ENCODE results near the gene ACIN1.
A peak's percentile ranks its signal among the peaks of the same experiment; 100 is the strongest.

The ACIN1 gene

GRCh38 chr14:23055147-23055550 lies 39.8 kb downstream of the ACIN1 start:
- H4K91ac ChIP-seq (ENCODE audit: low read depth, low read length, poor library complexity): no peak overlapping the region
- no peak overlapping the region for H3K4me2 ChIP-seq (ENCODE audit: insufficient read depth, low read length, poor library complexity, severe bottlenecking)
- no peak overlapping the region for H2BK120ac ChIP-seq (ENCODE audit: low read depth, low read length)
- H3K18ac ChIP-seq (ENCODE audit: low read length): no peak overlapping the region
- no peak overlapping the region for H3K4me3 ChIP-seq (ENCODE audit: low read length in 2 of 2)
- no peak overlapping the region for H2AFZ ChIP-seq (ENCODE audit: low read length)
- H3K4me1 ChIP-seq (ENCODE audit: control insufficient read depth in 2 of 2, insufficient read depth in 1 of 2, low read depth in 1 of 2, low read length in 2 of 2): peaks cover 6% of the 10 kb centered on the region in 2 donors
- H4K8ac ChIP-seq (ENCODE audit: low read depth, low read length): no peak overlapping the region
- H3K9ac ChIP-seq (ENCODE audit: low read depth, low read length, poor library complexity): no peak overlapping the region
- H3K36me3 ChIP-seq (replicated peaks in 1 of 2; ENCODE audit: control insufficient read depth in 2 of 2, insufficient read depth in 2 of 2, low read length in 2 of 2): peaks cover 30 to 72% of the 10 kb centered on the region in 2 donors
- H3K4ac ChIP-seq (ENCODE audit: low read length): no peak overlapping the region
- WGBS, 2 donors (ENCODE audit: extremely low coverage in 2 of 2, insufficient read length in 2 of 2, insufficient replicate concordance in 1 of 2): no CpG with 5 or more reads among the region's 12 CpGs
- H3K27me3 ChIP-seq (ENCODE audit: control insufficient read depth in 3 of 3, insufficient read depth in 3 of 3, low read depth in 1 of 3, low read length in 3 of 3): no peaks in the 10 kb centered on the region
- no peak overlapping the region for H2BK12ac ChIP-seq (ENCODE audit: low read length)
- DNase-seq (ENCODE audit: low spot score): no peak
- H2BK5ac ChIP-seq (ENCODE audit: low read length): peak overlapping the region; percentile 2
- peaks cover 5% of the 10 kb centered on the region for H3K79me1 ChIP-seq (ENCODE audit: low read depth, low read length)
- H3K27ac ChIP-seq (replicated peaks; ENCODE audit: low read length): no peak overlapping the region
- no peak overlapping the region for H2AK5ac ChIP-seq (ENCODE audit: low read depth, low read length)
- peak overlapping the region; percentile 25 for H3K14ac ChIP-seq (ENCODE audit: low read length)
- H3K23ac ChIP-seq (ENCODE audit: low read depth, low read length, poor library complexity): no peak overlapping the region
- H2BK15ac ChIP-seq (ENCODE audit: low read length): no peak overlapping the region
- no peaks in the 10 kb centered on the region for H3K9me3 ChIP-seq (replicated peaks in 1 of 2; ENCODE audit: control insufficient read depth in 2 of 2, insufficient read depth in 1 of 2, low read depth in 1 of 2, low read length in 2 of 2)

- DNase-seq (ENCODE audit: low spot score): no peak
- Histone ChIP-seq H3K4ac (ENCODE audit: low read length) (no peak overlapping the region), H2BK12ac (ENCODE audit: low read length) (no peak overlapping the region), H4K8ac (ENCODE audit: low read depth, low read length) (no peak overlapping the region), H3K4me3 (ENCODE audit: low read length in 2 of 2) (no peak overlapping the region), H2BK120ac (ENCODE audit: low read depth, low read length) (no peak overlapping the region), H3K27me3 (ENCODE audit: control insufficient read depth in 3 of 3, insufficient read depth in 3 of 3, low read depth in 1 of 3, low read length in 3 of 3) (no peaks in the 10 kb centered on the region), H3K18ac (ENCODE audit: low read length) (no peak overlapping the region), H2BK15ac (ENCODE audit: low read length) (no peak overlapping the region), H2AK5ac (ENCODE audit: low read depth, low read length) (no peak overlapping the region), H3K4me2 (ENCODE audit: insufficient read depth, low read length, poor library complexity, severe bottlenecking) (no peak overlapping the region), H3K9ac (ENCODE audit: low read depth, low read length, poor library complexity) (peak overlapping the region; percentile 32), H4K91ac (ENCODE audit: low read depth, low read length, poor library complexity) (no peak overlapping the region), H3K79me1 (ENCODE audit: low read depth, low read length) (peaks cover 5% of the 10 kb centered on the region), H3K23ac (ENCODE audit: low read depth, low read length, poor library complexity) (peak overlapping the region; percentile 20), H2AFZ (ENCODE audit: low read length) (no peak overlapping the region), H3K14ac (ENCODE audit: low read length) (no peak overlapping the region), H3K36me3 (replicated peaks in 1 of 2; ENCODE audit: control insufficient read depth in 2 of 2, insufficient read depth in 2 of 2, low read length in 2 of 2) (peaks cover 33 to 73% of the 10 kb centered on the region in 2 donors), H3K9me3 (replicated peaks in 1 of 2; ENCODE audit: control insufficient read depth in 2 of 2, insufficient read depth in 1 of 2, low read depth in 1 of 2, low read length in 2 of 2) (peaks cover 0 to 3% of the 10 kb centered on the region in 2 donors), H2BK5ac (ENCODE audit: low read length) (no peak overlapping the region), H3K4me1 (ENCODE audit: control insufficient read depth in 2 of 2, insufficient read depth in 1 of 2, low read depth in 1 of 2, low read length in 2 of 2) (peaks cover 6% of the 10 kb centered on the region in 2 donors), H3K27ac (replicated peaks; ENCODE audit: low read length) (no peak overlapping the region)
- no CpG with 5 or more reads among the region's 17 CpGs for WGBS, 2 donors (ENCODE audit: extremely low coverage in 2 of 2, insufficient read length in 2 of 2, insufficient replicate concordance in 1 of 2)
Measured at GRCh38 chr14:23054000-23054811, 40.7 kb downstream of the ACIN1 start.

DNA sequence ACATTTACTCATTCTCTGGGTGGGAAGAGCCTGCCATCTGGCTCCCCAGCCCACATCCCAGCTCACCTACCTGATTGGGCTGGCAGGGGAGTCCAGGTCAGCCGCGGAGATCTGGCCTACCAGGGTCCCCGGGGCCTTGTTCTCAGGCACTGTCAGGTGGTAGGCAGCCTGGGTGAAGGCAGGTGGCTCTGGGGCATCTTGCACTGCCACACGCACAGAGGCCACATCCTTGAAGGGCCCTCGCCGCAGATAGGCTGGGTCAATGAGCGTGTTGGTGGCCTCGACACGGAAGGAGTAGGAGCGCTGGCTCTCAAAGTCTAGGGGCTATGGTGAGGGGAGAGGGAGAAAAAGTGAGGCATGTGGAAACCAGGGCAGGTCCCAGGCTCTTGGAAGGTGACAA lies 41.5 kb downstream of the ACIN1 start:
- Histone ChIP-seq H3K9me3 (replicated peaks in 1 of 2; ENCODE audit: control insufficient read depth in 2 of 2, insufficient read depth in 1 of 2, low read depth in 1 of 2, low read length in 2 of 2) (peaks cover 3 to 6% of the 10 kb centered on the region in 2 donors), H3K23ac (ENCODE audit: low read depth, low read length, poor library complexity) (no peak overlapping the region), H4K8ac (ENCODE audit: low read depth, low read length) (no peak overlapping the region), H4K91ac (ENCODE audit: low read depth, low read length, poor library complexity) (no peak overlapping the region), H3K9ac (ENCODE audit: low read depth, low read length, poor library complexity) (no peak overlapping the region), H3K14ac (ENCODE audit: low read length) (no peak overlapping the region), H3K18ac (ENCODE audit: low read length) (no peak overlapping the region), H2BK15ac (ENCODE audit: low read length) (no peak overlapping the region), H2BK120ac (ENCODE audit: low read depth, low read length) (no peak overlapping the region), H2BK5ac (ENCODE audit: low read length) (no peak overlapping the region), H3K27ac (replicated peaks; ENCODE audit: low read length) (no peak overlapping the region), H3K4me2 (ENCODE audit: insufficient read depth, low read length, poor library complexity, severe bottlenecking) (no peak overlapping the region), H2AFZ (ENCODE audit: low read length) (no peak overlapping the region), H3K27me3 (ENCODE audit: control insufficient read depth in 3 of 3, insufficient read depth in 3 of 3, low read depth in 1 of 3, low read length in 3 of 3) (no peaks in the 10 kb centered on the region), H3K36me3 (replicated peaks in 1 of 2; ENCODE audit: control insufficient read depth in 2 of 2, insufficient read depth in 2 of 2, low read length in 2 of 2) (peaks cover 37 to 73% of the 10 kb centered on the region in 2 donors), H3K4ac (ENCODE audit: low read length) (no peak overlapping the region), H3K4me3 (ENCODE audit: low read length in 2 of 2) (no peak overlapping the region), H3K4me1 (ENCODE audit: control insufficient read depth in 2 of 2, insufficient read depth in 1 of 2, low read depth in 1 of 2, low read length in 2 of 2) (peaks cover 6% of the 10 kb centered on the region in 2 donors), H2AK5ac (ENCODE audit: low read depth, low read length) (no peak overlapping the region), H2BK12ac (ENCODE audit: low read length) (no peak overlapping the region), H3K79me1 (ENCODE audit: low read depth, low read length) (peaks cover 7% of the 10 kb centered on the region)
- no peak for DNase-seq (ENCODE audit: low spot score)
- no CpG with 5 or more reads among the region's 10 CpGs for WGBS, 2 donors (ENCODE audit: extremely low coverage in 2 of 2, insufficient read length in 2 of 2, insufficient replicate concordance in 1 of 2)

DNA sequence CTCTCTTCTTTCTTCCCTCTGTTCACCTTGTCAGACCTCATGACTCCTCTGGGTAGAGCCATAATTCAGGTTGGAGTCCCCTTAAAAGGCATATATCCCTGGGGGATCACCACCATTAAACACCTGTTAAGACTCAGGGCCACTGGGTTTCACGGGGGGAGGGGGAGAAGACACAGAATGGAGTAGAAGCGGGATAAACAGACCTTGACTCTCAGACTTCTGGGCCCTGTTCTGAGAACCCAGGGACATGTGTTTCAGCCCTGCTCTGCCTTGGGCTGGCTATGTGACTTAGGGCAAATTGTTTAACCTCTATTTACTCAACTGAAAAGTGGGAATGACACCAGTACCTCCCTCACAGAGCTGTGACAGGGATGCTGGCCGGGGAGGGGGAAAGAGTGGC lies 42.3 kb downstream of the ACIN1 start:
- no peak overlapping the region for H3K27ac ChIP-seq (replicated peaks; ENCODE audit: low read length)
- H2BK120ac ChIP-seq (ENCODE audit: low read depth, low read length): no peak overlapping the region
- H2BK15ac ChIP-seq (ENCODE audit: low read length): no peak overlapping the region
- no peak overlapping the region for H2AK5ac ChIP-seq (ENCODE audit: low read depth, low read length)
- H2BK12ac ChIP-seq (ENCODE audit: low read length): no peak overlapping the region
- no CpG with 5 or more reads among the region's 3 CpGs for WGBS, 2 donors (ENCODE audit: extremely low coverage in 2 of 2, insufficient read length in 2 of 2, insufficient replicate concordance in 1 of 2)
- H3K27me3 ChIP-seq (ENCODE audit: control insufficient read depth in 3 of 3, insufficient read depth in 3 of 3, low read depth in 1 of 3, low read length in 3 of 3): no peaks in the 10 kb centered on the region
- H3K4me1 ChIP-seq (ENCODE audit: control insufficient read depth in 2 of 2, insufficient read depth in 1 of 2, low read depth in 1 of 2, low read length in 2 of 2): peaks cover 6% of the 10 kb centered on the region in 2 donors
- no peak overlapping the region for H4K8ac ChIP-seq (ENCODE audit: low read depth, low read length)
- no peak overlapping the region for H3K4me2 ChIP-seq (ENCODE audit: insufficient read depth, low read length, poor library complexity, severe bottlenecking)
- no peak overlapping the region for H3K9ac ChIP-seq (ENCODE audit: low read depth, low read length, poor library complexity)
- H3K23ac ChIP-seq (ENCODE audit: low read depth, low read length, poor library complexity): no peak overlapping the region
- H3K4ac ChIP-seq (ENCODE audit: low read length): no peak overlapping the region
- H3K9me3 ChIP-seq (replicated peaks in 1 of 2; ENCODE audit: control insufficient read depth in 2 of 2, insufficient read depth in 1 of 2, low read depth in 1 of 2, low read length in 2 of 2): peaks cover 3 to 9% of the 10 kb centered on the region in 2 donors
- no peak overlapping the region for H3K18ac ChIP-seq (ENCODE audit: low read length)
- peaks cover 37 to 73% of the 10 kb centered on the region in 2 donors for H3K36me3 ChIP-seq (replicated peaks in 1 of 2; ENCODE audit: control insufficient read depth in 2 of 2, insufficient read depth in 2 of 2, low read length in 2 of 2)
- no peak overlapping the region for H2AFZ ChIP-seq (ENCODE audit: low read length)
- H3K4me3 ChIP-seq (ENCODE audit: low read length in 2 of 2): no peak overlapping the region
- H2BK5ac ChIP-seq (ENCODE audit: low read length): no peak overlapping the region
- no peak overlapping the region for H4K91ac ChIP-seq (ENCODE audit: low read depth, low read length, poor library complexity)
- H3K14ac ChIP-seq (ENCODE audit: low read length): no peak overlapping the region
- H3K79me1 ChIP-seq (ENCODE audit: low read depth, low read length): peaks cover 7% of the 10 kb centered on the region
- DNase-seq (ENCODE audit: low spot score): no peak
